HG02884 (cell line): ENCODE results near the gene ARHGAP8.
"Not testable (repeated sequence)": the region's sequence is repeated elsewhere in the genome, so short reads cannot be mapped to it uniquely, and the experiment has no call there.

Experiments used
- ATAC-seq: cut with Tn5 transposase; IDR thresholded peaks from one replicate; pipeline ENCODE4 v1.9.1; 2021; ENCODE audit warnings: mild to moderate bottlenecking, moderate library complexity; ENCODE audit not compliant: unreplicated experiment

ARHGAP8 gene

DNA sequence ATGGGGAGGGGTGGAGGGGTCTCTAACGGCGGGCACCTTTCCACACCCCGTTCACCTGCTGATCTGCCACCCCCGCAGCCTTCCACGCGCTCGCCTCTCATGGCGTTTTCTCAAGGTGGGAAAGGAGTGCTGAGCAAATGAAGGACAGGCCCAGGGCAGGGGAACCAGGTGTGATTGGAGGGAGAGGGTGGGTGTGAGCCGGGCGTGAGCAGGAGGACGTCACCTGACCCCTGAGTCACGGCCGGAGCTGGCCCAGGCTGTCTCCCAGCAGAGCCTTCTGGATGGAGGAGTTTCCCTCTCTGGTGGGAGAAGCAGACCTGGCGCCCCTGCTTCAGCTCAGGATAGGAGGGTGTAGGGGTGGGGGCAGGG, 14.0 kb upstream of the ARHGAP8 start:
- ATAC-seq, result no peak

DNA sequence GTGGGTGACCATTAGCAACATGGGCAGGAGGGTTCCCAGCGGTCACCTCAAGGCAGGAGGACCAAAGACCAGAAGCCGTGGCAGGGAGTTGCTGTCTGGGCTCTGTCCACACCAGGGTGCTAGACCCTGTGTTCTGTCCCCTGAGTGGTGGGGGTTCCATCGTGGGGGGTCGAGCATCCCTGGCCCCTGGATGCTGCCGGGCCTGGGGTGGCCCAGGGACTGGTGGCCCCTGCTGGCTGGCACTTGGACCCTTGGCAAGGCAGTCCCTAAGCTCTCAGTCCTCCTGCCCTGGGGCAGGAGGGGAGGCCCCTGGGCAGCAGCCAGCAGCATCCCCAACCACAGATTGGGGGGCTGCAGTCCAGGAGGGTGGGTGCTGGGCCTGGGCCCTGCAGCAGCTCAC, 13.4 kb upstream of the ARHGAP8 start:
- no peak for ATAC-seq

DNA sequence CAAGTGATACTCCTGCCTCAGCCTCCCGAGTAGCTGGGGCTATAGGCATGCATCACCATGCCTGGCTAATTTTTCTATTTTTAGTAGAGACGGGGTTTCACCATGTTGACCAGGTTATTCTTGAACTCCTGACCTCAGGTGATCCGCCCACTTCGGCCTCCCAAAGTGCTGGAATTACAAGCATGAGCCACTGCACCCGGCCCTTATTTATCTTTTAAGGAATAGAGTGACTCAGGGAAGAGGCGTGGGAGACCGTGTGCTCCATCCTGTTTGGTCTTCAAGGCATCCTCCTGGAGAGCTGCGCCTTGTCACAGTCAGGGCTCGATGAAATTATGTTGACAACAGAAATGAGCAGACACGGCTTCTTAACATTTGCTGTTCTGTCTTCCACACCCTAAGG, 12.7 kb upstream of the ARHGAP8 start:
- not testable (repeated sequence) for ATAC-seq

DNA sequence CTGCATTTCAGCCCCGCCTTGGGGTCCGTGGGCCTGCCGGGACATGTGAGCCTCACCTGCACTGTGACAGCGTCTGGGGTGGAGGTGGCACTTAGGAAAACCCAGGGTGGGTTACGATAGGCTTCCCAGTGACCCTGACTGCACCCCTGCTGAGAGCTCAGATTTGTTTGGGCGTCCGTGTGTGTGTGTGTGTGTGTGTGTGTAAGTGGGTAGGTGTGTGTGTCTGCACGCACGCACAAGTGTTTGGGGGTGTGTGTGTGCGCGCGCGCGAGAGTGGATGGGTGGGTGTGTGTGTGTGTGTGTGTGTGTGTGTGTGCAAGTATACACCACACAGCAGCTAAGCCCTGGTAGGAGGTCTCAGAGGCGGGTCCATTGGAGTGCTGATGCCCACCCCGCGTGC, 12.1 kb upstream of the ARHGAP8 start:
- ATAC-seq, result no peak

DNA sequence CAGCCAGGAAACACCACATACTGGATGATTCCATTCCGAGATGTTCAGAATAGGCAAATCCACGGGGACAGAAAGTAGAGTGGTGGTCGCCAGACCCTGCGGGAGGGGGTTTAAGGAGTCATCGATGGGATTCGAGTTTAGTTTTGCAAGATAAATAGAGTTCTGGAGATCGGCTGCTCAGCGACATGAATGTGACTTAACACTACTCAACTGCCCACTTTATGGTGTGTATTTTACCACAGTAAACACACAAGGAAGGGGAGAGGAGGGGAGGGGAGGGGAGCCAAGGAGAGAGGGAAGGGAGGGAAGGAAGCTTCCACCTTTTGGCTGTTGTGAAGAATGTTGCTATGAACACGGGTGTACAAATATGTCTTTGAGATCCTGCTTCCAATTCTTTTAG, 10.4 kb upstream of the ARHGAP8 start:
- ATAC-seq, result no peak

DNA sequence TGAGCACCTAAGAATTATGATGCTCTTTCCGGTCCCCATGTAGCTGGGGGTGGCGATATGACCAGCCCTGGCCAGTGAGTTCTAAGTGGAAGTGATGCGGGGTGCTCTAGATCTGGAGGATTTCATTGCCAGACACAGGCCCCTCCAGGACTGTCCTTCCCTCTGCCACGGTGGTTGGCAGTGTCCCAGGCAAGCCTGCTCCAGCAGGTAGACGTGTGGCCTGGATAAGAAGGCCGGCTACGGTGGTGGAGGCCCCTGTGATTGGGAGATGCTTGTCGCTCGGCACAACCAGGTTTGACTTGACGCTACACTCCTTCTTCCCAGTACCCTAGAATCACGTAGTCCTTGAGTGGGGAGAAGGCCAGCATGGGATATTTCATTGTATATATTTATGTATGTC, 9.1 kb upstream of the ARHGAP8 start:
- no peak for ATAC-seq

DNA sequence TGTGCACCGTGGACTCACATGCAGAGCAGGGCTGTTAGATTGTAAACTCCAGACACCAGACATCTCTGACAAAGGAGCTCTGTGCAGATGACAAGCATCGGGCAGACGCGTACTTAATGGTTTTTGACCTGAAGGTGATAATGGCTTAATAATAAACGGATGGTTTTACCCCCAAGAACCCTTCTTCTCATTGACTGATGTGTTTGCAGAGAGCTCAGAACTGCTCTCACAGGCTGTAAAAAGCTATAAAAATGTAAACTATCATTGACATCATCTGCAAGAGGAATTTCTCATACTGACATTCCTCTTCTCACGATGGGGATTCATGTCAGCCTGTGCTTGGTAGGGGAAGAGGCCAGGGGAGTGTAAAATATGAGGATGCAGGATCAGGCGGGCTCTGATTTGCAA, 8.6 kb upstream of the ARHGAP8 start:
- no peak for ATAC-seq

DNA sequence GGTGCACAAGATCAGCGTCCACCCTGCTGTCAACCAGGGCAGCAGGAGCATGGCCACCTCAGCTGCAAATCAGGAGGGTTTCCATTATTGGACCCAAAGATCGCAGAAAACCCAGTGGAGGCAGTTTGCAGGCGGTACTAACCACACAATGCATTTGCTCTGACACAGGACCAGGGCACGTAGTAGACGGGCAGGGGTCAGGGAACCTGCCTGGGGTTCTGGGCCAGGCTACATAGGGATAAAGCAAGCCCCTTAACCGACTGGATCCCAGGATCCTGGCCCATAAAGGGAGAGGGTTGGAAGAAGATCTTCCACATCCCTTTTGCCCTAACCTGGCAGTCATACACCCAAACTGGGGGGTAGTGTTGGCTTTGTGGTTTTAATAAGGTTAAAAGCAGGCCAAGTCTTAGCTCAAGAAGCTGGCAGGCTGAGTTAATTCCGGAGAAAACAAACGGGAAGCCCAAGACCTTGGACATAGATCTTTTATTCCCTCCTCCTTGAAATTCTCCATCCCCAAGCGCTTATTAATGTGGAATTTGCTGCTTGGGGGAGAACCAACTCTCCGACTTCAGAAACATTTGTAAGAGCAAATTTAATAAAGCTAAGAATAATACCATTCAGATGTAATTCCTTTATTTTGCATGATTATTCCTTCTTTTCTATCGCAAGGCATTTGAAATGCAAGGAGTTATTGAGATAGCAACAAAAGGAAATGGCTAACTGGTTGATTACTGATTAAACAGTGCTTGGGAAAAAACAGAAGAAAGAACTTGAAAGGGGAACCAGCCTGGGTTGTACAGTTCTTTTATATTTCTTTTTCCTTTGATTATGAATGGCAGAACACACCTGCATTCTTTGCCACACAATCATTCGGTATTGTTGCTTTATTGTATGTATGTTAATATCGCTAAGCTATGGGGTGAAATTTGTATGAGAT, 6.3 kb upstream of the ARHGAP8 start:
- ATAC-seq, result no peak

DNA sequence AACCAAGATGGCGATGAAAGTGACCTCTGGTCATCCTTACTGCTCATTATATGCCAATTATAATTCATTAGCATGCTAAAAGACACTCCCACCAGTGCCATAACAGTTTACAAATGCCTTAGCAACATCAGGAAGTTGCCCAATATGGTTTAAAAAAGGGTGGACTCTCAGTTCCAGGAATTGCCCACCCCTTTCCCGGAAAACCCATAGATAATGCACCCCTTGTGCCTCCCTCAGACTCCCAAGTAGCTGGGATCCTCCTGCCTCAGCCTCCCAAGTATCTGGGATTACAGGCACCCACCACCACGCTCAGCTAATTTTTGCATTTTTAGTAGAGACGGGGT, 4.6 kb upstream of the ARHGAP8 start:
- not testable (repeated sequence) for ATAC-seq

DNA sequence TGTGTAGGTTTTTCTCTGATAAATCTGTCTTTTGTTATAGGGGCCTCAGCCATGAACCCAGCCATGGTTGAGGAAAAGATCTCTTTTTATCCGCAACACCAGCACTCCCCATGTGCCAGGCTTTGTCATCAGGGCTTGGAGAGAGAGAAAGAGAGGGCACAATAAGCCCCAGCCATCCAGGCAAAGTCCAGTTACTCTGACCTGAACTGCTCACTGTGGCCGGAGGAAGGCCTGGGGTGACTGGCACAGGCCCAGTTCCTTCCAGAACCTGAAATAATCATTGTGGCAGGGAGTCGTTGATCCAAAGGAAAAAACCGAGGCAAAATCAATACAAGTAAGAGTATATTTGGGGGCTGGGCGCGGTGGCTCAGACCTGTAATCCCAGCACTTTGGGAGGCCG, 3.9 kb upstream of the ARHGAP8 start:
- no peak for ATAC-seq

DNA sequence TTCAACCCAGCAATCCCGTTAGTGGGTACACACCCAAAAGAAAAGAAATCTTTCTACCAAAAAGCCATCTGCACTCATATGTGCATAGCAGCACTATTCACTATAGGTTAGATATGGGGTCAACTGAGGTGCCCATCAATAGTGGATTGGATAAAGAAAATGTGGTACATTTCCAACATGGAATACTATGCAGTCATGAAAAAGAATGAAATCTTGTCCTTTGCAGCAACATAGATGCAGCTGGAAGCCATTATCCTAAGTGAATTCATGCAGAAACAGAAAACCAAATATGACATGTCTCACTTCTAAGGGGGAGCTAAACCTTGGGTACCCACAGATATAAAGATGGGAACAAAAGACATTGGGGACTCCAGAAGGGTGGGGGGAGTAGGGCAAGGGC, 1.9 kb upstream of the ARHGAP8 start:
- no peak for ATAC-seq

DNA sequence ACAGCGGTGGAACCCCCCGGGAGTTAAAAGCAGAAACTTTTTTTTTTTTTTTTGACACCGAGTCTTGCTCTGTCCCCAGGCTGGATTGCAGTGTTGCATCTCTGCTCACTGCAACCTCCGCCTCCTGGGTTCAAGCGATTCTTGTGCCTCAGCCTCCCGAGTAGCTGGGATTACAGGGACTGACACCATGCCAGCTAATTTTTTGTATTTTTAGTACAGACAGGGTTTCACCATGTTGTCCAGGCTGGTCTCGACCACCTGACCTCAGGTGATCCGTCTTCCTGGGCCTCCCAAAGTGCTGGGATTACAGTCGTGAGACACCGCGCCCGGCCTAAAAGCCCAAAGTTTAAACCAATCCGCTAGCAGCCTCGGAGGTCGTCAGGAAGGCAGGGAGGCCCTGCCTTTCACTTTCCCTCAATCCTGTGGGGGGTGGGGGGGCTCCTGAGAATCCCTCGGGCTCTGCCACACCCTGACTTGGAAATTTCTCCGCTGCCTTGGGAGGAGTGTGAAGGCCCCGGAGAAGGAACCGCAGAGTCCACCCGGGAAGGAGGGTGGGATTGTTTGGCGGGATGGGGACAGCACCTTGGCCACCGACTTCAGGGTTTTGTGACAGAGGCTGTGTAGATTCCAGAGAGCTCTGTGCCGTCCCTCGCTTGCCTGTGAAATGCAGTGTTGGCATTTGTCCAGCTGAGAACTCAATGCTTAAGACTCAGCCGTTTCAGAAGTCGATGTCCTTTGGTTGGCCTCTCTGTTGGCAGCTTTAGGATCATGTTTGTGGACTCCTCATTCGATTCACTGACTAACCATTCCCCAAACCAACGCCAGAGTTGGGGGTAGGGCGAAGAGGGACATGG, 1.0 kb downstream of the ARHGAP8 start:
- ATAC-seq, result no peak

DNA sequence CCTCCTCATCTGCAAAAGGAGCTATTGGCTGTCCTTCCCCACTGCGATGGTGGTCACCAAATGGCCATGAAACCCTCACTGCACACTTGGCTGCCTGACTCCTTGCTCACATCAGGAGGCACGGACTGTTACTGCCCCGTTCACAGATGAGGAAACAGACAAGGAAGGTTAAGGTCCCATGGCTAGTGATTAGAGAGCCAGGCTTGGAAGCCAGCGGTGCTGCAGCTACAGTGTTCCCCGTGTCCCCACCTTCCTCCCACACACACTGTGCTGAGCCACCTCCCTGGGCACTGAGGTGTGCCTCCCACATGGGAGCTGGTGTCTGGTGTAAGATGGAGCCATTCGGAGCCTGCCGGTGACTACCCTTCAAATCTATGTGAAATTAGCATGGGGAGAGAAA, 2.6 kb downstream of the ARHGAP8 start:
- ATAC-seq, result no peak

DNA sequence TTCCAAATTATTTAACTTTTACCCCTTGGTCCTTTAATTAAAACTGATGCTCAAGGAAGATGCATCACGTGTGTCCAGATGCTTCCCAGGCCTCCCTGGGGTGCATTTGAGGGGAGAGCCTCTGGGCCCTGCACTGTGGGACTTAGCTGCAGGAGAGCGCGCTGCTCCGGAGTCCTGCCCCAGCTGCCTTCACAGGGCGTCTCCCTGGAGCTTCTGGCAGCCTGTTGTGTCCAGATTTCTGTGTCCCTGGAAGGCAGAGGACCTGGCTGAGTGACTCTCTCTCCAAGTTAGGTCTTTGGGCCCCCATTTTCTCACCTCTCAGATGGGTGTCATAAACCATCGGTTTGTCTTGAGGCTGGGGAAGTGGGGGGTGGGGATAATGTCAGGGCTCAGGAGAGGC, 3.0 kb downstream of the ARHGAP8 start:
- ATAC-seq, result no peak

DNA sequence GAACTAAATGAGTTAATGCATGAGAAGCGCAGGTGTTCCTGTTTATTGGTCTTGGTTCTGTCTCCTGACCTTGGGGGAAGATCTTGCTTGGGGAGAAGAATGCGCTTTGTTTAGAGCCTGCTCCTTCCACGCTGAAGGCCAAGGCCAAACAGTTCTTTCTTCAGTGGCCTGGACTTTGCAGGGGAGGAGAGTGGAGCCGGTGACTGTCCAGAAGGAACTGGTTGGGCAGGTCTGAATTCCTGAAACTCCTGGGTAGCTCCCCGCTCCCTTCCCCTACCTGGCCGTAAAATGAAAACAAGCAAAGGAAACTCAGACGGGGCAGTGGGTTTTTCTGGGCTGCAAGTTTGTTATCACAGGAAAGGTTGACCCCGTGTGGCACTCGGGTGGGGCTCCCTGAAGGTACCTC, 3.6 kb downstream of the ARHGAP8 start:
- ATAC-seq, result no peak

DNA sequence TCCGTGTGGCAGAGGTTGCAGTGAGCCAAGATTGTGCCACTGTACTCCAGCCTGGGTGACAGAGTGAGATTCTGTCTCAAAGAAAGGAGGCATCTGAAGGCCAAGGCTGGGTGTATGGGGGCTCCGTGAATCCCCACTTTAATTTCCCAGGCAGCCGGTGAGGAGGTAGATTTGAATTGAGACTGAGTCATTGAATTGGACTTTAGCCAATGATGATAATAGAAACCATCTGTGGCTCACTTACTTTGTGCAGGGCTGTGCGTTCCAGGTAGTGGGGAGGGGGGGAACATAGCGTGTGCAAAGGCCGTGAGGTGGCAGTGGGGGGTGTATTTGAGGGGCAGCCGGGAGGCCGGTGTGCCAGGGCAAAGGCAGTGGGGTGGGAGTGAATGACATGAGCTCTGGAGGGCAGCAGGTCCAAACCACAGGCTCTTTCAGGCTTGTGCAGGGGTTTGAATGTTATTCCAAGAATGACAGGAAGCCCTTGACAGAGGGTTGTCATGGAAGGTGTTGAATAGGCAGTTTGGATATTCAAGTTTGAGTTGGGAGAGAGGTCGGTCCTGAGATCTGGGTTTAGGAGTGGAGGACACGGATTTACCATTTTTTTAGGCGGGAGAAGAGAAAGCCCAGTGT, 6.1 kb downstream of the ARHGAP8 start:
- no peak for ATAC-seq

DNA sequence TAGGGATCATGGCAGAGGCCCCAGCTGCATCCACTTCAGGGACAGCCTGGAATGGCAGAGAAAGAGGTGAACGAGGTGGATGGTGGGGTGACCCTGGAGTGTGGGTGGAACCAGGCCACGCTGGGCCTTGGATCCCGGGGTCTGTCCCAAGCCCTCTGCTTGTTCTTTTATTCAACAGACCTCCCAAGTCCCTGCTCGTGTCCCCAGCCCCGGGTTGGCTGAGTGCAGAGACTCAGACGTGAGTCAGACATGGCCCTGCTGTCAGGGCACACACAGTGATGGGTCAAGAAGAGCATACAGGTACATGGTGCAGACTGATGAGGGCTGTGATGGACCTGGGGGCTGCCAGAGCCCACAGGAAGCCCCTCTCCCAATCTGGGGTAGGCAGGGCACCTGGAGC, 6.6 kb downstream of the ARHGAP8 start:
- ATAC-seq, result no peak

DNA sequence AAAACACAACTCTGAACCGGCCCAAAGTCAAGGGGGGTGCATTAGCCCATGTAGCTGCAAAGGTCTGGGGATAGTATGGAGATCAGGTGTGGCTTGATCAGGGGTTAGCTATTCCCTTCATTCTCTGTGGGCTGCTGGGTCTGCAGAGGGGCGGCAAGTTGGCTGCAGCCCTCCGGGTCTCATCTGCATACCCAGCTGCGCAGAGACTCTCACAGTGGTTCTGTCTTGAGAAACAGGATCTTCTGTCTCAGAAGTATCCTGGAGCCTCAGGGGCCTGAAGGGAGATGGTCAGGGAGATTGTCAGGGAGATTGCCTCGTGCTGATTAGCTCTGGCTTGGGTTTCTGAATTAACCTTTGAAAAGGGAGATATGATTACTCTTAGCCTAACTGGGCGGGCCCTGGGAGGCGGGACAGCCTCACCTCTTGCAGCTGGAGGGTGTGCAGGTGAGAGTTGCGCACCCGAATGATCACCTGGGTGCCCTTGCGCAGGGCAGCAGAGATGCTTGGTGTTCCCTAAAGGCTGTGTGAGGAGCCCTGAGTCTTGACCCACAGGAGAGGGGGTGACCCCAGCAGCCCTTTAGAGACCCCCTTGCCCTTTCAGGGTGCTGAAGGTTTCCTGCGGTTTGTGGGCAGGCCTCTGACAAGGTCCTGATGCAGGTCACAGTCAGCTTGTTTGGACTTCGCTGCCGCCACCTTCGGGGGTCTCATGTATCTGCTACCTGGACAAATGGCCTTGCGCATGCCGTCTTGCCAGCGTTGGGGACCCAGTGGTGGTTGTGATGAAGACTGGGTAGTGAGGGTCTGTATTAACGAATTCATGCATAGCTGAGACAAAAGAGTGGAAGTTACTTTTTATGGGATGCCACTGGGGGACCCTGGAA, 7.3 kb downstream of the ARHGAP8 start:
- no peak for ATAC-seq

DNA sequence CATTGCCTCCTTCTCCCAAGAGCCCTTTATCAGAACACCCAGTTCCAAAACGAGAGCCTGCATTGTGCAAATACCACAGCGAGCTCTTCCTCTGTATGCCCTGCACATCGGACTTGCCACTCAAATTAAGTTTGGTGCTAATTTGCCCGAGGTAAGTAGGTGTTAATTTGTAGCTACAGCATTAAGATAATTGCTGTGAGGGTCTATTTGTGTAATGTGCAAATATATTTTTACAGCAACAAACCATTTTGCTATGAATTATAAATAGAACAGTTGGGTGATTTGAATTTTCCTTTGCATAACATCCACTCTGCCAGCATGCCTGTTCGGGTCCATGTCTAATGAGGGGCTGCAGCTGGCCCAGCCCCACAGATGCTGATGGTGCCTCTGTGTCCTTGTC, 8.1 kb downstream of the ARHGAP8 start:
- ATAC-seq, result no peak

DNA sequence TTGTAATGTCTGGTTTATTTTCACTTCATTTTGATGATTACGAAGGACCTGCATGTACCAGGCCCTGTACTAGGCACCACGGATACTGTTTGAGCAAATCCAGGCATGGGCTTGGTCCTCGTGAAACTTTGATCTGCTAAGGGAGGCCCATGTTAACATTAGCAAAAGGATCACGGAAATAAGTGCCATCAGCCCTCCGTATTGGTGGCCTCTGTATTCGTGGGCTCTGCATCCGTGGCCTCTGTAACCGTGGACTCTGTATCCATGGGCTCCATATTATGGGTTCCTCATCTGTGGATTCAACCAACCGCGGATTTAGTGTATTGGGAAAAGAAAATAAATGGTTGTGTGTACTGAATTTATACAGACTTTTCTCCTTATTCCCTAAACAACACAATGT, 8.7 kb downstream of the ARHGAP8 start:
- ATAC-seq, result no peak

DNA sequence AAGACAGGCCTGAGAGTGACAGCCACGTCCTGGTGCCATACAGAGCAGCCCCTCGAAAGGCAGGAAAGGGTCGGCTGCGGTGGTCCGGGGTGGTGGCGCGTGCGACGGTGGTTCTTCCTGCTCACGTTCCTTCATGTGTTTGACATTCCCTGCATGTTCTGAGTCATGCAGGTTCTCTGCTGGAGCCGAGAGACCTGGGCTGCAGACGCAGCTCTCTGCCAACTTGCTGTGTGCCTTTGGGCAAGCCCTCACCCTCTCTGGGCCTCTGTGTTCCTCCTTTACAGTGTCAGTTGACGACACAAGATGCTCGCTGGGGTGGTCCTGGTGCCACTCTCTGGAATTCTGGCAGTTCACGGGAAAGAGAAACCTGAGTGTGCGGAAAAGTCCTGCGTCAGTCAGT, 12.0 kb downstream of the ARHGAP8 start:
- ATAC-seq, result no peak
